ENCODE measurements around the gene SMIM15. TPM values are rescaled to one million over a fixed set of nuclear protein-coding genes. Genes with fewer than 3 reads are reported as not detected.
A peak's percentile ranks its signal among the peaks of the same experiment; 100 is the strongest.
"Not testable (repeated sequence)": the region's sequence is repeated elsewhere in the genome, so short reads cannot be mapped to it uniquely, and the experiment has no call there.

Gene SMIM15
- total and polyA plus RNA-seq, 5 donors from 2014 or later, result 15.9 to 73.1 (median 44.1) TPM

GRCh38 chr5:61187352-61187751 lies 25.1 kb upstream of the SMIM15 start:
- ATAC-seq (ENCODE audit: low read depth in 2 of 2); H3K27ac Mint-ChIP-seq; H3K9me3 Mint-ChIP-seq; H3K4me3 ChIP-seq (ENCODE audit: low read depth, low read length); H3K27me3 ChIP-seq (ENCODE audit: control insufficient read depth, insufficient read depth, low read length); DNase-seq; H3K36me3 ChIP-seq (ENCODE audit: control insufficient read depth, insufficient read depth, low read length); H3K4me1 Mint-ChIP-seq; H3K27ac ChIP-seq (ENCODE audit: insufficient read depth, low read length, poor library complexity, severe bottlenecking); H3K4me3 Mint-ChIP-seq; H3K4me1 ChIP-seq (ENCODE audit: control insufficient read depth, insufficient read depth, low read length, poor library complexity, severe bottlenecking); H3K36me3 Mint-ChIP-seq; H3K9me3 ChIP-seq (ENCODE audit: control insufficient read depth in 2 of 2, low read length in 2 of 2): not testable (repeated sequence)
- peaks cover 12% of the 10 kb centered on the region for H3K27me3 Mint-ChIP-seq

GRCh38 chr5:61186634-61187033 lies 24.4 kb upstream of the SMIM15 start:
- Histone ChIP-seq H3K27ac (ENCODE audit: insufficient read depth, low read length, poor library complexity, severe bottlenecking) (no peak overlapping the region), H3K27me3 (ENCODE audit: control insufficient read depth, insufficient read depth, low read length) (peaks cover 2% of the 10 kb centered on the region), H3K4me3 (ENCODE audit: low read depth, low read length) (no peak overlapping the region), H3K9me3 (ENCODE audit: control insufficient read depth in 2 of 2, low read length in 2 of 2) (no peaks in the 10 kb centered on the region), H3K36me3 (ENCODE audit: control insufficient read depth, insufficient read depth, low read length) (no peaks in the 10 kb centered on the region), H3K4me1 (ENCODE audit: control insufficient read depth, insufficient read depth, low read length, poor library complexity, severe bottlenecking) (no peaks in the 10 kb centered on the region)
- Mint-ChIP-seq H3K36me3 (no peaks in the 10 kb centered on the region), H3K27ac (no peak overlapping the region), H3K9me3 (peaks cover 0 to 4% (median 0%) of the 10 kb centered on the region in 7 donors), H3K4me1 (peaks cover 0 to 8% (median 3%) of the 10 kb centered on the region in 4 donors), H3K27me3 (peaks cover 9% of the 10 kb centered on the region), H3K4me3 (no peak overlapping the region)
- ATAC-seq (ENCODE audit: low read depth in 2 of 2) (no peak), DNase-seq (no peak)

GRCh38 chr5:61184708-61185107 lies 22.4 kb upstream of the SMIM15 start:
- Histone ChIP-seq H3K9me3 (ENCODE audit: control insufficient read depth in 2 of 2, low read length in 2 of 2) (no peaks in the 10 kb centered on the region), H3K27me3 (ENCODE audit: control insufficient read depth, insufficient read depth, low read length) (peaks cover 4% of the 10 kb centered on the region), H3K4me1 (ENCODE audit: control insufficient read depth, insufficient read depth, low read length, poor library complexity, severe bottlenecking) (no peaks in the 10 kb centered on the region), H3K36me3 (ENCODE audit: control insufficient read depth, insufficient read depth, low read length) (no peaks in the 10 kb centered on the region), H3K27ac (ENCODE audit: insufficient read depth, low read length, poor library complexity, severe bottlenecking) (no peak overlapping the region), H3K4me3 (ENCODE audit: low read depth, low read length) (no peak overlapping the region)
- ATAC-seq (ENCODE audit: low read depth in 2 of 2), result no peak
- peaks cover 0 to 8% (median 3%) of the 10 kb centered on the region in 4 donors for H3K4me1 Mint-ChIP-seq
- DNase-seq, result no peak
- no peak overlapping the region for H3K27ac Mint-ChIP-seq
- H3K27me3 Mint-ChIP-seq, result no peaks in the 10 kb centered on the region
- no peaks in the 10 kb centered on the region for H3K36me3 Mint-ChIP-seq
- peaks cover 0 to 3% (median 0%) of the 10 kb centered on the region in 7 donors for H3K9me3 Mint-ChIP-seq
- no peak overlapping the region for H3K4me3 Mint-ChIP-seq

- H3K9me3 ChIP-seq (ENCODE audit: control insufficient read depth in 2 of 2, low read length in 2 of 2), result no peaks in the 10 kb centered on the region
- Mint-ChIP-seq H3K9me3 (peaks cover 0 to 3% (median 0%) of the 10 kb centered on the region in 7 donors), H3K27me3 (peaks cover 6% of the 10 kb centered on the region), H3K27ac (no peak overlapping the region), H3K36me3 (no peaks in the 10 kb centered on the region), H3K4me1 (peaks cover 0 to 8% (median 3%) of the 10 kb centered on the region in 4 donors), H3K4me3 (no peak overlapping the region)
- H3K27me3 ChIP-seq (ENCODE audit: control insufficient read depth, insufficient read depth, low read length), result peaks cover 4% of the 10 kb centered on the region
- no peak overlapping the region for H3K27ac ChIP-seq (ENCODE audit: insufficient read depth, low read length, poor library complexity, severe bottlenecking)
- no peak for ATAC-seq (ENCODE audit: low read depth in 2 of 2)
- H3K4me1 ChIP-seq (ENCODE audit: control insufficient read depth, insufficient read depth, low read length, poor library complexity, severe bottlenecking), result no peaks in the 10 kb centered on the region
- H3K4me3 ChIP-seq (ENCODE audit: low read depth, low read length), result no peak overlapping the region
- DNase-seq, result no peak
- H3K36me3 ChIP-seq (ENCODE audit: control insufficient read depth, insufficient read depth, low read length), result no peaks in the 10 kb centered on the region
These were observed 21.3 kb upstream of the SMIM15 start for GRCh38 chr5:61183538-61183937.

GRCh38 chr5:61182449-61182848 lies 20.2 kb upstream of the SMIM15 start:
- no peak overlapping the region for H3K4me3 Mint-ChIP-seq
- DNase-seq, result peak in 2 of 3 donors; percentile 16 to 26

GRCh38 chr5:61180886-61181285 lies 18.6 kb upstream of the SMIM15 start:
- no peaks in the 10 kb centered on the region for H3K9me3 ChIP-seq (ENCODE audit: control insufficient read depth in 2 of 2, low read length in 2 of 2)
- no peak overlapping the region for H3K4me3 ChIP-seq (ENCODE audit: low read depth, low read length)
- Mint-ChIP-seq H3K27me3 (peaks cover 7% of the 10 kb centered on the region), H3K36me3 (no peaks in the 10 kb centered on the region), H3K4me1 (peaks cover 0 to 8% (median 3%) of the 10 kb centered on the region in 4 donors), H3K27ac (no peak overlapping the region), H3K9me3 (peaks cover 0 to 2% (median 0%) of the 10 kb centered on the region in 7 donors), H3K4me3 (no peak overlapping the region)
- H3K4me1 ChIP-seq (ENCODE audit: control insufficient read depth, insufficient read depth, low read length, poor library complexity, severe bottlenecking), result no peaks in the 10 kb centered on the region
- H3K36me3 ChIP-seq (ENCODE audit: control insufficient read depth, insufficient read depth, low read length), result no peaks in the 10 kb centered on the region
- ATAC-seq (ENCODE audit: low read depth in 2 of 2) (no peak), DNase-seq (no peak)
- H3K27me3 ChIP-seq (ENCODE audit: control insufficient read depth, insufficient read depth, low read length), result peaks cover 4% of the 10 kb centered on the region
- H3K27ac ChIP-seq (ENCODE audit: insufficient read depth, low read length, poor library complexity, severe bottlenecking), result no peak overlapping the region

More at GRCh38 chr5:61182449-61182848, 20.2 kb upstream of the SMIM15 start:
- no peaks in the 10 kb centered on the region for H3K4me1 ChIP-seq (ENCODE audit: control insufficient read depth, insufficient read depth, low read length, poor library complexity, severe bottlenecking)
- peaks cover 0 to 8% (median 3%) of the 10 kb centered on the region in 4 donors for H3K4me1 Mint-ChIP-seq
- no peaks in the 10 kb centered on the region for H3K36me3 ChIP-seq (ENCODE audit: control insufficient read depth, insufficient read depth, low read length)
- H3K27ac Mint-ChIP-seq, result no peak overlapping the region
- peaks cover 4% of the 10 kb centered on the region for H3K27me3 ChIP-seq (ENCODE audit: control insufficient read depth, insufficient read depth, low read length)
- H3K9me3 Mint-ChIP-seq, result peaks cover 0 to 3% (median 0%) of the 10 kb centered on the region in 7 donors
- peaks cover 7% of the 10 kb centered on the region for H3K27me3 Mint-ChIP-seq
- H3K9me3 ChIP-seq (ENCODE audit: control insufficient read depth in 2 of 2, low read length in 2 of 2), result no peaks in the 10 kb centered on the region
- H3K27ac ChIP-seq (ENCODE audit: insufficient read depth, low read length, poor library complexity, severe bottlenecking), result no peak overlapping the region
- H3K4me3 ChIP-seq (ENCODE audit: low read depth, low read length), result no peak overlapping the region
- peak in 1 of 2 donors; percentile 50 for ATAC-seq (ENCODE audit: low read depth in 2 of 2)
- H3K36me3 Mint-ChIP-seq, result no peaks in the 10 kb centered on the region

GRCh38 chr5:61178702-61179101 lies 16.4 kb upstream of the SMIM15 start:
- H3K27me3 ChIP-seq (ENCODE audit: control insufficient read depth, insufficient read depth, low read length), result peaks cover 4% of the 10 kb centered on the region

GRCh38 chr5:61177716-61178115 lies 15.4 kb upstream of the SMIM15 start:
- no peaks in the 10 kb centered on the region for H3K36me3 ChIP-seq (ENCODE audit: control insufficient read depth, insufficient read depth, low read length)
- Mint-ChIP-seq H3K36me3 (no peaks in the 10 kb centered on the region), H3K4me3 (no peak overlapping the region), H3K9me3 (peaks cover 0 to 2% (median 0%) of the 10 kb centered on the region in 7 donors), H3K27ac (no peak overlapping the region), H3K27me3 (peaks cover 7% of the 10 kb centered on the region), H3K4me1 (peaks cover 0 to 7% (median 3%) of the 10 kb centered on the region in 4 donors)
- H3K4me3 ChIP-seq (ENCODE audit: low read depth, low read length), result no peak overlapping the region
- no peaks in the 10 kb centered on the region for H3K4me1 ChIP-seq (ENCODE audit: control insufficient read depth, insufficient read depth, low read length, poor library complexity, severe bottlenecking)
- no peaks in the 10 kb centered on the region for H3K9me3 ChIP-seq (ENCODE audit: control insufficient read depth in 2 of 2, low read length in 2 of 2)
- H3K27ac ChIP-seq (ENCODE audit: insufficient read depth, low read length, poor library complexity, severe bottlenecking), result no peak overlapping the region
- peaks cover 4% of the 10 kb centered on the region for H3K27me3 ChIP-seq (ENCODE audit: control insufficient read depth, insufficient read depth, low read length)
- ATAC-seq (ENCODE audit: low read depth in 2 of 2) (no peak), DNase-seq (no peak)

More at GRCh38 chr5:61178702-61179101, 16.4 kb upstream of the SMIM15 start:
- DNase-seq (no peak), ATAC-seq (ENCODE audit: low read depth in 2 of 2) (no peak)
- Mint-ChIP-seq H3K9me3 (peaks cover 0 to 2% (median 0%) of the 10 kb centered on the region in 7 donors), H3K4me3 (no peak overlapping the region), H3K36me3 (no peaks in the 10 kb centered on the region), H3K27me3 (peaks cover 7% of the 10 kb centered on the region), H3K27ac (no peak overlapping the region), H3K4me1 (peaks cover 0 to 8% (median 3%) of the 10 kb centered on the region in 4 donors)
- Histone ChIP-seq H3K4me1 (ENCODE audit: control insufficient read depth, insufficient read depth, low read length, poor library complexity, severe bottlenecking) (no peaks in the 10 kb centered on the region), H3K9me3 (ENCODE audit: control insufficient read depth in 2 of 2, low read length in 2 of 2) (no peaks in the 10 kb centered on the region), H3K4me3 (ENCODE audit: low read depth, low read length) (no peak overlapping the region), H3K36me3 (ENCODE audit: control insufficient read depth, insufficient read depth, low read length) (no peaks in the 10 kb centered on the region), H3K27ac (ENCODE audit: insufficient read depth, low read length, poor library complexity, severe bottlenecking) (no peak overlapping the region)
